Measurements from ENCODE around the gene TMEM198. TPM values are rescaled to one million over a fixed set of nuclear protein-coding genes. Genes with fewer than 3 reads are reported as not detected.

Gene TMEM198
- total and polyA plus RNA-seq, 2 donors (not counting 3 experiments of a cell fraction or from before 2014, with no cell fraction given): not detected

GRCh38 chr2:219520079-219520478 is 23.7 kb upstream of the TMEM198 start:
- H3K27me3 ChIP-seq (ENCODE audit: control insufficient read depth in 2 of 2, insufficient read depth in 2 of 2, low read length in 2 of 2): peaks cover 57 to 59% of the 10 kb centered on the region in 2 experiments
- H3K36me3 ChIP-seq (ENCODE audit: control insufficient read depth in 2 of 2, extremely low read depth in 1 of 2, insufficient read depth in 2 of 2, low read length in 2 of 2): no peaks in the 10 kb centered on the region
- H3K9me1 ChIP-seq (replicated peaks; ENCODE audit: control insufficient read depth, extremely low read depth, insufficient read depth, low read length): no peaks in the 10 kb centered on the region
- H4K20me1 ChIP-seq (replicated peaks; ENCODE audit: control insufficient read depth, extremely low read depth, insufficient read depth, low read length): no peaks in the 10 kb centered on the region
- TF ChIP-seq EZH2 (IDR thresholded peaks at IDR 0.05; ENCODE audit: borderline replicate concordance, low read depth, low read length, severe bottlenecking): no peak
- no peak for TF ChIP-seq MAX (IDR thresholded peaks at IDR 0.05; ENCODE audit: insufficient read depth, insufficient read length)
- TF ChIP-seq MYC (IDR thresholded peaks at IDR 0.05; ENCODE audit: low read depth, low read length): no peak
- no peak for TF ChIP-seq POLR2AphosphoS5 (IDR thresholded peaks at IDR 0.05; ENCODE audit: insufficient read depth, low read depth, low read length)
- no peak for TF ChIP-seq GATA2 (IDR thresholded peaks at IDR 0.05; ENCODE audit: insufficient read depth, insufficient read length, low read depth, low read length)
- no peak for TF ChIP-seq JUN (IDR thresholded peaks at IDR 0.05; ENCODE audit: borderline replicate concordance, insufficient read depth, insufficient read length, low read depth)
- no peak for TF ChIP-seq FOS (IDR thresholded peaks at IDR 0.05; ENCODE audit: borderline replicate concordance, insufficient read depth, low read length)
- no peak for TF ChIP-seq POLR2A (IDR thresholded peaks at IDR 0.05; ENCODE audit: low read depth, low read length)
- TF ChIP-seq CTCF (IDR thresholded peaks at IDR 0.05; ENCODE audit: extremely low read depth in 1 of 2, insufficient read depth in 1 of 2, low read depth in 1 of 2, low read length in 2 of 2): no peak
- intact Hi-C loops (cut with micrococcal nuclease): loop anchor here (2.0 kb wide), 1 partner anchor 43 kb away; no protein-coding TSS in a partner anchor
- H3K27ac ChIP-seq (ENCODE audit: insufficient read depth, low read depth, low read length): no peak overlapping the region
- no peaks in the 10 kb centered on the region for H3K4me1 ChIP-seq (ENCODE audit: control insufficient read depth, extremely low read depth, insufficient read depth, low read length)
- no peak overlapping the region for H3K4me2 ChIP-seq (ENCODE audit: insufficient read depth, low read length)
- no peaks in the 10 kb centered on the region for H3K79me2 ChIP-seq (ENCODE audit: control insufficient read depth, insufficient read depth, low read length)
- ChIA-PET CTCF (interaction anchor here (1.0 to 5.3 kb wide), 8 partner anchors 9 to 117 kb away, joined by 3 to 86 read pairs (median 9); partner anchors contain the start of gene GMPPA), POLR2A (no interaction called here)
- no peak for DNase-seq (ENCODE audit: low read depth, low spot score)
- no peak overlapping the region for H2AFZ ChIP-seq (ENCODE audit: low read depth, low read length)
- FAIRE-seq: no peak
- H3K9ac ChIP-seq (replicated peaks; ENCODE audit: extremely low read depth, insufficient read depth, low read length): no peak overlapping the region
- no peak overlapping the region for H3K4me3 ChIP-seq (replicated peaks in 1 of 3; ENCODE audit: insufficient read depth in 1 of 3, low read depth in 1 of 3, low read length in 3 of 3)
- no TSS peak for BruUV-seq (replicated peaks)
- H3K9me3 ChIP-seq (replicated peaks; ENCODE audit: control insufficient read depth, insufficient read depth, low read length): no peaks in the 10 kb centered on the region
- dilution Hi-C loops (cut with MboI; ENCODE audit: extremely low pct_ligation_motif_present, low sequenced_read_pairs): no loop called here
